Central memory CD8-positive, alpha-beta T cell (primary cell): ENCODE data around the gene PAEP.

ENCODE experiments used
- ATAC-seq: fragments of 150-1000 bp; cut with Tn5 transposase; replicated peaks from 2 replicates; pipeline ENCODE4 v1.10.0; 2022; ENCODE audit warnings: mild to moderate bottlenecking, moderate FRiP score, moderate number of reproducible peaks; ENCODE audit not compliant: poor library complexity, severe bottlenecking; ENCODE audit errors: extremely low read depth
- DNase-seq, 2 donors: peaks; one replicate each; pipeline ENCODE4 v3.0.0; 2021; ENCODE audit warnings: low spot score in 2 of 2
- H3K27ac Mint-ChIP-seq: one replicate; pipeline ENCODE4 v1.8.0; 2022; ENCODE audit warnings: low read depth, mild to moderate bottlenecking, moderate library complexity, mixed read lengths
- H3K27me3 Mint-ChIP-seq: one replicate; pipeline ENCODE4 v1.8.0; 2022; ENCODE audit warnings: mixed read lengths
- H3K36me3 Mint-ChIP-seq: one replicate; pipeline ENCODE4 v1.8.0; 2022; ENCODE audit warnings: mild to moderate bottlenecking, moderate library complexity, mixed read lengths; ENCODE audit not compliant: insufficient read depth
- H3K4me1 Mint-ChIP-seq: one replicate; pipeline ENCODE4 v1.8.0; 2022; ENCODE audit warnings: mixed read lengths
- H3K4me3 Mint-ChIP-seq: one replicate; pipeline ENCODE4 v1.8.0; 2022; ENCODE audit warnings: mild to moderate bottlenecking, moderate library complexity, mixed read lengths
- H3K9me3 Mint-ChIP-seq: one replicate; pipeline ENCODE4 v1.8.0; 2022; ENCODE audit warnings: mixed read lengths

Gene PAEP

GRCh38 chr9:135579356-135579755 lies 17.8 kb downstream of the PAEP start:
- H3K9me3 Mint-ChIP-seq = no peaks in the 10 kb centered on the region
- ATAC-seq = no peak
- H3K36me3 Mint-ChIP-seq = no peaks in the 10 kb centered on the region

GRCh38 chr9:135579889-135580660 lies 18.5 kb downstream of the PAEP start:
- H3K9me3 Mint-ChIP-seq = no peaks in the 10 kb centered on the region
- H3K4me1 Mint-ChIP-seq = no peaks in the 10 kb centered on the region
- no peak overlapping the region for H3K27ac Mint-ChIP-seq
- no peaks in the 10 kb centered on the region for H3K36me3 Mint-ChIP-seq
- no peak overlapping the region for H3K4me3 Mint-ChIP-seq
- DNase-seq (no peak), ATAC-seq (no peak)
- peaks cover 7% of the 10 kb centered on the region for H3K27me3 Mint-ChIP-seq

More at GRCh38 chr9:135579356-135579755, 17.8 kb downstream of the PAEP start:
- no peak overlapping the region for H3K27ac Mint-ChIP-seq
- no peaks in the 10 kb centered on the region for H3K27me3 Mint-ChIP-seq
- H3K4me1 Mint-ChIP-seq = no peaks in the 10 kb centered on the region
- DNase-seq = no peak
- no peak overlapping the region for H3K4me3 Mint-ChIP-seq

- H3K4me1 Mint-ChIP-seq = no peaks in the 10 kb centered on the region
- H3K27me3 Mint-ChIP-seq = peaks cover 9% of the 10 kb centered on the region
- no peaks in the 10 kb centered on the region for H3K9me3 Mint-ChIP-seq
- H3K27ac Mint-ChIP-seq = no peak overlapping the region
- H3K4me3 Mint-ChIP-seq = no peak overlapping the region
- H3K36me3 Mint-ChIP-seq = no peaks in the 10 kb centered on the region
- ATAC-seq = no peak
- DNase-seq = no peak
These were observed 19.3 kb downstream of the PAEP start for GRCh38 chr9:135580664-135581380.

- Mint-ChIP-seq H3K4me3 (no peak overlapping the region), H3K4me1 (no peaks in the 10 kb centered on the region), H3K36me3 (no peaks in the 10 kb centered on the region), H3K27ac (no peak overlapping the region), H3K27me3 (peaks cover 9% of the 10 kb centered on the region), H3K9me3 (no peaks in the 10 kb centered on the region)
- no peak for DNase-seq
- no peak for ATAC-seq
These were observed 20.3 kb downstream of the PAEP start for GRCh38 chr9:135581636-135582426.

- Mint-ChIP-seq H3K27me3 (peaks cover 9% of the 10 kb centered on the region), H3K4me1 (no peaks in the 10 kb centered on the region), H3K27ac (no peak overlapping the region), H3K36me3 (no peaks in the 10 kb centered on the region), H3K9me3 (no peaks in the 10 kb centered on the region), H3K4me3 (no peak overlapping the region)
- ATAC-seq (no peak), DNase-seq (no peak)
These were observed 21.0 kb downstream of the PAEP start for GRCh38 chr9:135582541-135582940.

GRCh38 chr9:135582966-135583687 lies 21.6 kb downstream of the PAEP start:
- H3K36me3 Mint-ChIP-seq = no peaks in the 10 kb centered on the region
- no peak overlapping the region for H3K27ac Mint-ChIP-seq
- no peak overlapping the region for H3K4me3 Mint-ChIP-seq
- H3K27me3 Mint-ChIP-seq = peaks cover 9% of the 10 kb centered on the region
- H3K9me3 Mint-ChIP-seq = no peaks in the 10 kb centered on the region
- no peak for ATAC-seq
- no peak for DNase-seq
- no peaks in the 10 kb centered on the region for H3K4me1 Mint-ChIP-seq

GRCh38 chr9:135583688-135584011 lies 22.1 kb downstream of the PAEP start:
- ATAC-seq = no peak
- H3K27me3 Mint-ChIP-seq = peaks cover 9% of the 10 kb centered on the region
- no peaks in the 10 kb centered on the region for H3K9me3 Mint-ChIP-seq
- no peak for DNase-seq
- no peak overlapping the region for H3K27ac Mint-ChIP-seq
- H3K4me3 Mint-ChIP-seq = no peak overlapping the region
- H3K36me3 Mint-ChIP-seq = no peaks in the 10 kb centered on the region
- no peaks in the 10 kb centered on the region for H3K4me1 Mint-ChIP-seq

GRCh38 chr9:135584371-135584770 lies 22.8 kb downstream of the PAEP start:
- H3K27me3 Mint-ChIP-seq = peaks cover 9% of the 10 kb centered on the region

GRCh38 chr9:135584934-135585333 lies 23.4 kb downstream of the PAEP start:
- ATAC-seq (no peak), DNase-seq (no peak)
- Mint-ChIP-seq H3K27ac (no peak overlapping the region), H3K9me3 (no peaks in the 10 kb centered on the region), H3K4me1 (no peaks in the 10 kb centered on the region), H3K4me3 (no peak overlapping the region), H3K36me3 (no peaks in the 10 kb centered on the region), H3K27me3 (peaks cover 15% of the 10 kb centered on the region)

More at GRCh38 chr9:135584371-135584770, 22.8 kb downstream of the PAEP start:
- H3K9me3 Mint-ChIP-seq = no peaks in the 10 kb centered on the region
- H3K36me3 Mint-ChIP-seq = no peaks in the 10 kb centered on the region
- H3K4me1 Mint-ChIP-seq = no peaks in the 10 kb centered on the region
- H3K4me3 Mint-ChIP-seq = no peak overlapping the region
- no peak for DNase-seq
- H3K27ac Mint-ChIP-seq = no peak overlapping the region
- no peak for ATAC-seq

GRCh38 chr9:135586601-135587109 lies 25.1 kb downstream of the PAEP start:
- DNase-seq (no peak), ATAC-seq (no peak)
- no peaks in the 10 kb centered on the region for H3K4me1 Mint-ChIP-seq
- H3K4me3 Mint-ChIP-seq = no peak overlapping the region
- no peaks in the 10 kb centered on the region for H3K9me3 Mint-ChIP-seq
- peaks cover 24% of the 10 kb centered on the region for H3K27me3 Mint-ChIP-seq
- no peak overlapping the region for H3K27ac Mint-ChIP-seq
- no peaks in the 10 kb centered on the region for H3K36me3 Mint-ChIP-seq

- ATAC-seq (no peak), DNase-seq (no peak)
- Mint-ChIP-seq H3K27ac (no peak overlapping the region), H3K4me3 (no peak overlapping the region), H3K9me3 (no peaks in the 10 kb centered on the region), H3K27me3 (peaks cover 24% of the 10 kb centered on the region), H3K36me3 (no peaks in the 10 kb centered on the region), H3K4me1 (no peaks in the 10 kb centered on the region)
These were observed 26.1 kb downstream of the PAEP start for GRCh38 chr9:135587658-135588057.

- H3K9me3 Mint-ChIP-seq = no peaks in the 10 kb centered on the region
- no peak overlapping the region for H3K27ac Mint-ChIP-seq
- peaks cover 24% of the 10 kb centered on the region for H3K27me3 Mint-ChIP-seq
- no peaks in the 10 kb centered on the region for H3K4me1 Mint-ChIP-seq
- no peak overlapping the region for H3K4me3 Mint-ChIP-seq
- ATAC-seq (no peak), DNase-seq (no peak)
- H3K36me3 Mint-ChIP-seq = no peaks in the 10 kb centered on the region
These were observed 26.8 kb downstream of the PAEP start for GRCh38 chr9:135588371-135588770.
